K562 (cell line): ENCODE measurements around the gene MARVELD1. TPM values are rescaled to one million over a fixed set of nuclear protein-coding genes. Genes with fewer than 3 reads are reported as not detected.
A peak's percentile ranks its signal among the peaks of the same experiment; 100 is the strongest.

Experiments
- ATAC-seq: fragments of 200-7000 bp; cut with Tn5 transposase; 3 replicates; pipeline ENCODE4 v1.9.1; 2020; ENCODE audit warnings: moderate library complexity
- BruUV-seq: library from RNA; stranded (reverse); fragments of 400-500 nt; replicated peaks from 2 replicates; lab custom pipeline; 2021; lab: Mats Ljungman, UMichigan
- CTCF ChIA-PET: fragments of 300-600 bp; formaldehyde crosslinking; extraction: SDS; loops from one replicate; lab custom pipeline; 2021; ENCODE audit warnings: low intra/inter-chr PET ratio; lab: Yijun Ruan, JAX
- POLR2A ChIA-PET: fragments of 300-600, 350-650 bp; sonication (Branson Sonifier 250); formaldehyde crosslinking; extraction: SDS; loops from one replicate; lab custom pipeline; 2021; ENCODE audit warnings: antibody characterized with exemption, inconsistent platforms; lab: Yijun Ruan, JAX
- DNase-seq, 4 experiments: peaks; one replicate each; pipeline versions ENCODE4 v3.0.0 to v3.0.0-alpha.2; 2011 to 2018; ENCODE audit warnings: low spot score in 3 of 4, mixed read lengths in 3 of 4; ENCODE audit errors: extremely low read depth in 1 of 4
- FAIRE-seq: peaks from 2 replicates; lab custom pipeline; 2011; peaks lifted over from hg19 to GRCh38; lab: Jason Lieb, UNC
- H2AFZ ChIP-seq: 2 replicates; pipeline ENCODE4 v1.6.0; 2011; ENCODE audit warnings: low read depth, low read length, control low read depth, inconsistent platforms
- H3K27ac ChIP-seq: fragments of 200-600 bp; 3 replicates; pipeline ENCODE4 v1.8.0; 2011; ENCODE audit warnings: low read depth, mild to moderate bottlenecking, control low read depth, inconsistent platforms, low read length, moderate library complexity, mixed read lengths; ENCODE audit errors: extremely low read depth
- H3K27me3 ChIP-seq, 2 experiments: fragments of 300-600 bp in 1 of 2; 2 replicates in 1 of 2; 3 replicates in 1 of 2; pipeline versions ENCODE4 v1.6.0 to v1.8.0; 2011; ENCODE audit warnings: inconsistent platforms in 2 of 2, low read length in 2 of 2, mild to moderate bottlenecking in 1 of 2, mixed read lengths in 1 of 2, moderate library complexity in 1 of 2; ENCODE audit not compliant: control insufficient read depth in 2 of 2, insufficient read depth in 2 of 2
- H3K36me3 ChIP-seq: fragments of 300-600 bp; 3 replicates; pipeline ENCODE4 v1.8.0; 2011; ENCODE audit warnings: mild to moderate bottlenecking, low read length, inconsistent platforms; ENCODE audit not compliant: control insufficient read depth, insufficient read depth
- H3K4me1 ChIP-seq, 2 experiments: fragments of 200-600 bp in 1 of 2; replicated peaks in 1 of 2; 2 replicates in 1 of 2; 3 replicates in 1 of 2; pipeline versions ENCODE4 v1.5.1 to v1.8.0; 2011; ENCODE audit warnings: inconsistent platforms in 2 of 2, low read length in 2 of 2, mild to moderate bottlenecking in 1 of 2, mixed read lengths in 1 of 2, moderate library complexity in 1 of 2; ENCODE audit not compliant: control insufficient read depth in 2 of 2, insufficient read depth in 2 of 2
- H3K4me2 ChIP-seq: 2 replicates; pipeline ENCODE4 v1.6.1; 2011; ENCODE audit warnings: low read length, control low read depth, inconsistent platforms, mixed read lengths; ENCODE audit not compliant: insufficient read depth
- H3K4me3 ChIP-seq: fragments of 200-600 bp; sonication (generic), shearing (Covaris generic); 2 replicates; pipeline ENCODE4 v1.5.1; 2016; ENCODE audit warnings: control low read depth, inconsistent platforms
- H3K79me2 ChIP-seq: fragments of 200-600 bp; 3 replicates; pipeline ENCODE4 v1.8.0; 2011; ENCODE audit warnings: low read length, inconsistent platforms; ENCODE audit not compliant: control insufficient read depth, insufficient read depth
- H3K9ac ChIP-seq, 2 experiments: 2 replicates each; pipeline versions ENCODE4 v1.6.0 to v1.6.1; 2011; ENCODE audit warnings: low read depth in 2 of 2, low read length in 2 of 2, control low read depth in 1 of 2, inconsistent platforms in 1 of 2, mild to moderate bottlenecking in 1 of 2, mixed read lengths in 1 of 2; ENCODE audit not compliant: insufficient read depth in 1 of 2
- H3K9me1 ChIP-seq: one replicate; pipeline ENCODE4 v1.6.0; 2011; ENCODE audit warnings: inconsistent platforms, mild to moderate bottlenecking, low read length, moderate library complexity; ENCODE audit not compliant: control insufficient read depth, insufficient read depth
- H3K9me3 ChIP-seq: replicated peaks from 2 replicates; pipeline ENCODE4 v1.5.1; 2011; ENCODE audit warnings: low read depth, low read length, inconsistent platforms; ENCODE audit not compliant: control insufficient read depth, insufficient read depth
- H4K20me1 ChIP-seq: replicated peaks from 2 replicates; pipeline ENCODE4 v1.6.1; 2011; ENCODE audit warnings: low read length, inconsistent platforms, mixed read lengths; ENCODE audit not compliant: control insufficient read depth, insufficient read depth
- CBFB ChIP-seq: sonication (generic); formaldehyde crosslinking; IDR thresholded peaks from 2 replicates; pipeline ENCODE4 v1.4.0; 2020; ENCODE audit warnings: mild to moderate bottlenecking, missing genetic modification reagents
- CTCF ChIP-seq, 3 experiments: IDR thresholded peaks in 2 of 3; conservative IDR thresholded peaks in 1 of 3; 2 replicates each; pipeline ENCODE4 v1.5.1; 2011 to 2012; ENCODE audit warnings: low read length in 3 of 3, mild to moderate bottlenecking in 3 of 3, control low read depth in 2 of 3, improper control_type of control experiment in 1 of 3, inconsistent platforms in 1 of 3, low read depth in 1 of 3, mixed read lengths in 1 of 3, moderate library complexity in 1 of 3; ENCODE audit not compliant: insufficient read depth in 2 of 3
- FOXP1 ChIP-seq: sonication (generic); formaldehyde crosslinking; IDR thresholded peaks from 2 replicates; pipeline ENCODE4 v1.8.0; 2022; ENCODE audit warnings: mild to moderate bottlenecking, missing genetic modification reagents
- HES1 ChIP-seq: fragments of 450-650 bp; IDR thresholded peaks from 2 replicates; pipeline ENCODE4 v1.6.1; 2016; ENCODE audit warnings: low read depth, mild to moderate bottlenecking, moderate library complexity
- NR1H2 ChIP-seq: sonication (generic); formaldehyde crosslinking; IDR thresholded peaks from 2 replicates; pipeline ENCODE4 v1.4.0; 2020; ENCODE audit warnings: mild to moderate bottlenecking, missing genetic modification reagents
- RAD51 ChIP-seq: fragments of 450-650 bp; IDR thresholded peaks from 2 replicates; pipeline ENCODE4 v1.7.1; 2016; ENCODE audit warnings: low read depth, mild to moderate bottlenecking, borderline replicate concordance
- TRIM25 ChIP-seq: fragments of 450-650 bp; IDR thresholded peaks from 2 replicates; pipeline ENCODE4 v1.7.0; 2016; ENCODE audit warnings: borderline replicate concordance
- TSHZ1 ChIP-seq: fragments of 250-450 bp; sonication (Bioruptor Pico); IDR thresholded peaks from 2 replicates; pipeline ENCODE4 v1.4.0; 2020; ENCODE audit warnings: mild to moderate bottlenecking, moderate library complexity
- ZNF57 ChIP-seq: fragments of 450-650 bp; formaldehyde crosslinking; IDR thresholded peaks from 2 replicates; pipeline ENCODE4 v1.4.0; 2020; ENCODE audit warnings: mild to moderate bottlenecking, moderate library complexity
- ZZZ3 ChIP-seq: fragments of 450-650 bp; IDR thresholded peaks from 2 replicates; pipeline ENCODE4 v1.6.1; 2016; ENCODE audit warnings: antibody characterized with exemption, mild to moderate bottlenecking, moderate library complexity
- WGBS: fragments of 100-300 bp; shearing (Covaris generic); methylation state at CpG from one replicate; pipeline ENCODE4 v1.1.6; 2016; ENCODE audit warnings: low coverage, mixed read lengths; ENCODE audit not compliant: insufficient coverage; ENCODE audit errors: missing lambda C conversion rate; 5-methylcytosine and 5-hydroxymethylcytosine counted together
- in situ Hi-C: fragments of 300-500 bp; cut with MboI; formaldehyde crosslinking; loops from 4 replicates; pipeline ENCODE4 v1.15.0; 2018; ENCODE audit warnings: inconsistent platforms, mixed read lengths
- intact Hi-C: fragments of 100-400 bp; cut with micrococcal nuclease; formaldehyde crosslinking; loops from 2 replicates; pipeline ENCODE4 v1.14.2; 2022
- polyA plus RNA-seq, 8 experiments: library from polyadenylated mRNA; depleted of rRNA in 4 of 8; stranded (reverse) in 5 of 8; unstranded in 3 of 8; fragments of >200 nt; fragmentation: Nextera tagmentation in 2 of 8; fragmentation: Illumina TruSeq in 1 of 8; extraction: Ambion mirVana in 2 of 8; extraction: Trizol in 1 of 8; gene quantifications; 2 replicates each; pipeline versions ENCODE4 v1.2.1 to v1.2.3, GENCODE V29; 2011 to 2014; ENCODE audit warnings: inconsistent platforms in 1 of 8, missing spikeins in 1 of 8
- total RNA-seq, 7 experiments: library from RNA; depleted of rRNA in 6 of 7; stranded (reverse); fragments of >200 nt in 6 of 7; fragmentation: Illumina TruSeq in 2 of 7; extraction: Trizol in 2 of 7; gene quantifications; 2 replicates each; pipeline versions ENCODE4 v1.2.1 to v1.2.3, GENCODE V29; 2011 to 2021; ENCODE audit warnings: low replicate concordance in 1 of 7

Gene MARVELD1
- total and polyA plus RNA-seq, 9 of the 15 experiments (the other 6 are each of a cell fraction or from before 2014, with no cell fraction given): 2.7 to 12.5 (median 5.3) TPM

GRCh38 chr10:97708167-97708566 is 5.4 kb upstream of the MARVELD1 start (continued):
- TF ChIP-seq TSHZ1 (CRISPR knock-in tag): no peak

GRCh38 chr10:97708976-97709946 is 4.3 kb upstream of the MARVELD1 start:
- no TSS peak for BruUV-seq
- no peaks in the 10 kb centered on the region for H3K9me1 ChIP-seq
- no peaks in the 10 kb centered on the region; the same call in 1 of the 2 replicates for H4K20me1 ChIP-seq
- FAIRE-seq: peak; percentile 73
- H3K9me3 ChIP-seq: no peaks in the 10 kb centered on the region
- H3K27ac ChIP-seq: no peak overlapping the region
- WGBS: 15% methylated on average over 14 of the region's 18 CpGs
- CTCF ChIA-PET: interaction anchor here (2.8 kb wide), 1 partner anchor 22 kb away, joined by 33 read pairs; no protein-coding TSS in a partner anchor
- peak in 2 of 4 experiments; percentile 19 to 62 for DNase-seq
- 0 out of 2 replicates have a peak overlapping the region, but pooled peaks have one; percentile 9 for H2AFZ ChIP-seq
- H3K4me3 ChIP-seq: no peak overlapping the region
- no peak overlapping the region for H3K9ac ChIP-seq
- no peak overlapping the region for H3K4me2 ChIP-seq
- intact Hi-C loops (loop anchor here (1.0 kb wide), 1 partner anchor 22 kb away; no protein-coding TSS in a partner anchor), in situ Hi-C loops (no loop called here)
- peak; percentile 47; the same call in 2 of the 3 replicates for ATAC-seq
- no peaks in the 10 kb centered on the region for H3K79me2 ChIP-seq
- H3K36me3 ChIP-seq: no peaks in the 10 kb centered on the region
- peaks cover 0 to 16% of the 10 kb centered on the region in 2 experiments; a peak in 3 of 5 replicates for H3K4me1 ChIP-seq
- no peaks in the 10 kb centered on the region for H3K27me3 ChIP-seq
- POLR2A ChIA-PET: interaction anchor here (0.6 to 2.5 kb wide), 2 partner anchors 23 to 285 kb away, joined by 4 to 9 read pairs; partner anchors contain the start of gene AVPI1
- TF ChIP-seq TRIM25 (no peak), ZNF57 (CRISPR knock-in tag) (no peak), RAD51 (no peak), HES1 (no peak), FOXP1 (CRISPR knock-in tag) (no peak), CBFB (no peak), ZZZ3 (no peak), CTCF (IDR thresholded peaks at IDR 0.05 in 2 of 3, conservative IDR thresholded peaks at IDR 0.05 in 1 of 3; ENCODE audit: insufficient read depth in 2 of 3, low read depth in 1 of 3, low read length in 3 of 3) (peak; percentile 58 to 79 (median 68); a peak in 5 of 6 replicates), NR1H2 (no peak)
